Esophagus mucosa (tissue), 1 donor: ENCODE results near the gene NPM3. TPM values are rescaled to one million over a fixed set of nuclear protein-coding genes. Genes with fewer than 3 reads are reported as not detected.

ENCODE experiments used
- ATAC-seq: fragments of 200-7000 bp; cut with Tn5 transposase; one replicate; pipeline ENCODE4 v1.9.1; 2020
- total RNA-seq: library from RNA; stranded (reverse); gene quantifications from one replicate; pipeline ENCODE4 v1.2.4, GENCODE V29; 2023
- donor health status: DM: yes; HTN: yes; CAD: no.

Gene NPM3
- total RNA-seq = 70.2 TPM

- peak; percentile 56 for ATAC-seq
Observed at GRCh38 chr10:101782811-101783735, at the start of gene NPM3. NPM3 (minus strand) TSS chr10:101783446; CDS start chr10:101783390, 56 bp downstream.

- ATAC-seq = no peak
Observed at GRCh38 chr10:101832325-101832771, 49.1 kb upstream of the NPM3 start.

- no peak for ATAC-seq
Observed at GRCh38 chr10:101831169-101831811, 48.0 kb upstream of the NPM3 start.

- peak; percentile 91 for ATAC-seq
Observed at GRCh38 chr10:101830322-101831168, 47.3 kb upstream of the NPM3 start.

- peak; percentile 3 for ATAC-seq
Observed at GRCh38 chr10:101829561-101830315, 46.5 kb upstream of the NPM3 start.

GRCh38 chr10:101828766-101829551 lies 45.7 kb upstream of the NPM3 start:
- ATAC-seq = no peak

- no peak for ATAC-seq
Observed at GRCh38 chr10:101827919-101828600, 44.8 kb upstream of the NPM3 start.

GRCh38 chr10:101826852-101827434 lies 43.7 kb upstream of the NPM3 start:
- ATAC-seq = no peak

GRCh38 chr10:101824736-101825135 lies 41.5 kb upstream of the NPM3 start:
- ATAC-seq = no peak

GRCh38 chr10:101818872-101819633 lies 35.8 kb upstream of the NPM3 start:
- ATAC-seq = peak; percentile 45

GRCh38 chr10:101818119-101818871 lies 35.0 kb upstream of the NPM3 start, which contains the start of gene OGA:
OGA (minus strand) TSS chr10:101818444; CDS start chr10:101818022, 422 bp downstream.
- peak; percentile 95 for ATAC-seq

GRCh38 chr10:101817337-101818118 lies 34.3 kb upstream of the NPM3 start:
- ATAC-seq = peak; percentile 75

GRCh38 chr10:101816913-101817336 lies 33.7 kb upstream of the NPM3 start:
- ATAC-seq = no peak

- no peak for ATAC-seq
Observed at GRCh38 chr10:101816376-101816775, 33.1 kb upstream of the NPM3 start.

GRCh38 chr10:101814466-101815071 lies 31.3 kb upstream of the NPM3 start:
- ATAC-seq = no peak

- ATAC-seq = no peak
Observed at GRCh38 chr10:101812606-101813005, 29.4 kb upstream of the NPM3 start.

GRCh38 chr10:101807158-101807557 lies 23.9 kb upstream of the NPM3 start:
- ATAC-seq = no peak
